Testis (tissue), 3 donors: ENCODE results near the gene ORC3. TPM values are rescaled to one million over a fixed set of nuclear protein-coding genes. Genes with fewer than 3 reads are reported as not detected.
"Not testable (repeated sequence)": the region's sequence is repeated elsewhere in the genome, so short reads cannot be mapped to it uniquely, and the experiment has no call there.

Experiments used
- DNase-seq: peaks from one replicate; pipeline ENCODE4 v3.0.0-alpha.2; 2019
- H3K27ac ChIP-seq, 2 donors: fragments of 200-600 bp; sonication (generic); one replicate each; pipeline ENCODE4 v1.5.1; 2019
- H3K27me3 ChIP-seq: fragments of 200-600 bp; sonication (generic); one replicate; pipeline ENCODE4 v1.5.1; 2019
- H3K36me3 ChIP-seq: fragments of 200-600 bp; sonication (generic); one replicate; pipeline ENCODE4 v1.5.1; 2017; ENCODE audit warnings: low read depth; ENCODE audit errors: missing control alignments
- H3K4me1 ChIP-seq: fragments of 200-600 bp; sonication (generic); one replicate; pipeline ENCODE4 v1.5.1; 2019
- H3K4me3 ChIP-seq, 2 donors: fragments of 200-600 bp; sonication (generic); one replicate each; pipeline ENCODE4 v1.5.1; 2017 to 2019
- H3K9me3 ChIP-seq: fragments of 200-600 bp; sonication (generic); one replicate; pipeline ENCODE4 v1.5.1; 2017
- CTCF ChIP-seq, 3 experiments: fragments of 450-650 bp in 2 of 3; fragments of 200-600 bp in 1 of 3; sonication (generic) in 1 of 3; IDR thresholded peaks; one replicate each; pipeline ENCODE4 v1.5.1; 2016 to 2019; ENCODE audit warnings: antibody characterized with exemption in 3 of 3, mild to moderate bottlenecking in 2 of 3, moderate library complexity in 1 of 3
- POLR2A ChIP-seq: fragments of 450-650 bp; IDR thresholded peaks from one replicate; pipeline ENCODE4 v1.6.1; 2017; ENCODE audit warnings: antibody characterized with exemption, mild to moderate bottlenecking, moderate library complexity
- WGBS, 2 donors: methylation state at CpG; one replicate each; pipeline ENCODE4 v1.1.5; 2018; 5-methylcytosine and 5-hydroxymethylcytosine counted together
- intact Hi-C: fragments of 100-400 bp; cut with DNase I; formaldehyde crosslinking; loops from one replicate; pipeline ENCODE4 v1.15.1; 2023; ENCODE audit warnings: low total_unique reads
- polyA plus RNA-seq: library from polyadenylated mRNA; stranded (reverse); fragments of 350-450 nt; fragmentation: Illumina TruSeq; extraction: RNeasy Lipid Tissue Mini Kit (QIAGEN cat#74804); gene quantifications from one replicate; pipeline ENCODE4 v1.2.3, GENCODE V29; 2014; ENCODE audit warnings: low read depth, low replicate concordance; ENCODE audit not compliant: insufficient read depth
- total RNA-seq, 2 donors: library from RNA; depleted of rRNA; stranded (reverse); fragments of >200 nt; gene quantifications; one replicate each; pipeline ENCODE4 v1.2.3, GENCODE V29; 2016

The ORC3 gene
- total and polyA plus RNA-seq, 3 donors from 2014 or later: 38.8 to 50.4 (median 40.5) TPM

GRCh38 chr6:87674290-87674689, 84.4 kb downstream of the ORC3 start:
- TF ChIP-seq POLR2A: no peak
- no peak for TF ChIP-seq CTCF (IDR thresholded peaks at IDR 0.05)
- intact Hi-C loops: no loop called here
- H3K36me3 ChIP-seq: no peaks in the 10 kb centered on the region
- H3K27me3 ChIP-seq: no peaks in the 10 kb centered on the region
- H3K4me1 ChIP-seq: no peaks in the 10 kb centered on the region
- no peak overlapping the region for H3K27ac ChIP-seq
- H3K4me3 ChIP-seq: no peak overlapping the region
- no peak for DNase-seq
- no peaks in the 10 kb centered on the region for H3K9me3 ChIP-seq

GRCh38 chr6:87675004-87675681, 85.2 kb downstream of the ORC3 start:
- no peaks in the 10 kb centered on the region for H3K4me1 ChIP-seq
- H3K36me3 ChIP-seq: no peaks in the 10 kb centered on the region
- no peak overlapping the region for H3K27ac ChIP-seq
- intact Hi-C loops: no loop called here
- no peaks in the 10 kb centered on the region for H3K9me3 ChIP-seq
- WGBS, 2 donors: 69 to 74% methylated on average over 4 of the region's 4 CpGs
- TF ChIP-seq POLR2A (no peak), CTCF (IDR thresholded peaks at IDR 0.05) (no peak)
- H3K27me3 ChIP-seq: no peaks in the 10 kb centered on the region
- no peak overlapping the region for H3K4me3 ChIP-seq
- DNase-seq: no peak

GRCh38 chr6:87682310-87682709, 92.4 kb downstream of the ORC3 start:
- Histone ChIP-seq H3K9me3 (no peaks in the 10 kb centered on the region), H3K27me3 (no peaks in the 10 kb centered on the region), H3K4me1 (peaks cover 7% of the 10 kb centered on the region), H3K27ac (no peak overlapping the region), H3K36me3 (no peaks in the 10 kb centered on the region), H3K4me3 (no peak overlapping the region)
- no peak for DNase-seq
- intact Hi-C loops: no loop called here
- TF ChIP-seq POLR2A: no peak
- TF ChIP-seq CTCF (IDR thresholded peaks at IDR 0.05): no peak

GRCh38 chr6:87683890-87684289, 94.0 kb downstream of the ORC3 start:
- H3K36me3 ChIP-seq: no peaks in the 10 kb centered on the region
- no peaks in the 10 kb centered on the region for H3K27me3 ChIP-seq
- WGBS, 2 donors: 75 to 89% methylated on average over 3 of the region's 3 CpGs
- peaks cover 7% of the 10 kb centered on the region for H3K4me1 ChIP-seq
- DNase-seq: no peak
- no peak overlapping the region for H3K4me3 ChIP-seq
- H3K9me3 ChIP-seq: no peaks in the 10 kb centered on the region
- intact Hi-C loops: no loop called here
- H3K27ac ChIP-seq: no peak overlapping the region
- no peak for TF ChIP-seq CTCF (IDR thresholded peaks at IDR 0.05)
- no peak for TF ChIP-seq POLR2A

GRCh38 chr6:87684895-87685654, 95.1 kb downstream of the ORC3 start:
- WGBS, 2 donors: 94 to 95% methylated on average over 1 of the region's 1 CpG
- no peaks in the 10 kb centered on the region for H3K36me3 ChIP-seq
- TF ChIP-seq POLR2A: no peak
- TF ChIP-seq CTCF (IDR thresholded peaks at IDR 0.05): no peak
- H3K27me3 ChIP-seq: no peaks in the 10 kb centered on the region
- no peak overlapping the region for H3K27ac ChIP-seq
- no peak for DNase-seq
- H3K9me3 ChIP-seq: no peaks in the 10 kb centered on the region
- peaks cover 12% of the 10 kb centered on the region for H3K4me1 ChIP-seq
- intact Hi-C loops: no loop called here
- H3K4me3 ChIP-seq: no peak overlapping the region

- H3K4me3 ChIP-seq, H3K4me1 ChIP-seq, DNase-seq, H3K9me3 ChIP-seq, H3K27ac ChIP-seq, H3K27me3 ChIP-seq, intact Hi-C loops, H3K36me3 ChIP-seq: not testable (repeated sequence)
- 74 to 82% methylated on average over 11 of the region's 11 CpGs for WGBS, 2 donors
These were observed 96.8 kb downstream of the ORC3 start for GRCh38 chr6:87686636-87687205.
